GM12891 (cell line): Measurements from ENCODE around the gene THAP10.

Experiments
- POLR2A ChIP-seq: IDR thresholded peaks from 2 replicates; pipeline ENCODE4 v1.6.1; 2011; ENCODE audit warnings: low read depth, low read length, control low read depth
- POLR2AphosphoS5 ChIP-seq: IDR thresholded peaks from 2 replicates; pipeline ENCODE4 v1.6.1; 2011; ENCODE audit warnings: low read depth, low read length, control low read depth
- TAF1 ChIP-seq: IDR thresholded peaks from 2 replicates; pipeline ENCODE4 v1.6.1; 2011; ENCODE audit warnings: low read depth, low read length, control low read depth

DNA sequence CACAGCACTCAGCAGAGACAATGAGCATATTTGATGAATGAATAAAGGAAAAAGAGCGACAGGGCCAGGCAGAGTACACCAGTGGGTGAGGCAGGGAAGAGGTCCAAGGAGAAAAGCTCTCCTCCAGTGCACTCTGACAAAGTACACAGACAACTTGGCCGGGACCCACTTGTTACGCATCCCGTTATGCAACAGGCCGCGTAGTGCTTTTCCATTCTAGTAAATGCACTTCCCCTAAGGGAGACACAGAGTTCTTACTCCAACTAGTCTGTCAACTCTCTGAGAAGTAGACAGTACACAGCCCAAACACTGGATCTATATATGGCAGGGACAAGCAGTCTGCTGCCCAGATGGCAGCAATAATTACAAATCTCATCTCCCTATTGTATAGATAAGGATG, 56.8 kb downstream of the THAP10 start:
- TF ChIP-seq POLR2AphosphoS5, result no peak
- no peak for TF ChIP-seq POLR2A
- TF ChIP-seq TAF1, result no peak
